ENCODE results near the gene SMAD2.

Gene SMAD2

DNA sequence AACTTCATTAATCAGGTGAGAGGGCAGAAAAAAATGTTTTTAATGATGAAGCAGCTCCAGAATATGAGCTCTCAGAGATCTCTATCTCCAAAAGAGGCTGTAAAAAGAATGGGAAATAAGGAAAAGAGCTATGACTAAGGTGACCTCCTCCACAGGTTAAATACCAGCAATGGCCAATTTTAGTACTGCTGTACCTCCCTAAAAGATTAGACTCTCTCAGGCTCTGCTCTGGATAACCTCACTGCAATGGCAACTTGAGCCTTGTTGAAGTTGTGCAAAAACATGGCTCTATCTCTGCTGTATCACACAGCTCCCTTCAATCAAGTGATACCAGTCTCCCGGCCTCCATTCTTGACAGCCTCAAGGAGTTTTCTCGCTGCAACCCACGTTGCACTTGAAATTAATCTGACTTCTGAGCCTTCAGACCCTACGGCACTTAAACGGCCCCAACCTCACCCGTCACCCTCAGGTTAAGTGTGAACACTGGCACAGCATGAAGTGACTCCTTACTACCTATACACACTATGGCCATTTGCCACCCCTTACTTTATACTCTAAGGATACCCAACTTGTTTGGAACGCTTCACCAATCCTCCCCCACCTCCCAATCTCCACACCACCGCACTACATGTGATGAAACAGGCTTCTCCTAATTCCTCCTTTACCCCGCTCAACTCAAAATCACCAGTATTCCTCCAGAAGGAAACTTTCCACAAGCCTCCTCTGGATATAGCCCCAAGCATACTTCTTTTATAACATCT, 36.3 kb downstream of the SMAD2 start:
- DNase-seq, result no peak

DNA sequence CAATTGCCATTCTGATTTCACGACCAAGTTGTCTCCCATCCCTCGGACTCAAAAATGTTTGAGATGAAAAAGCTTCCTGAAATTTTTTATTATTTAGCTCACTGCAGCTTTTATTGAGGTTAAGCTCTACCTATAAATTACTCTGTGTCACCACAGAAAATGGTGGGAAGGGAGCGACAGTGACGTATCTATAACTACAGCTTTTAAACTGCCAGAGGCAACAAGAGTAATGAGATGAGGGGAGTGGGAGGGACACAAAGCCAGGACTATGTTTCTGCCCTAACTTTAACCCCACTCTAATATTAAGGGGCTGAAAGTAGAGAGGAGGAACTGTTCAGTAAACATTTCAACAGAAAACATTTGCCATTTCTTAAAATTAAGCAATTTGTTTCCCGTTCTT, 37.4 kb downstream of the SMAD2 start:
- no peak for DNase-seq

DNA sequence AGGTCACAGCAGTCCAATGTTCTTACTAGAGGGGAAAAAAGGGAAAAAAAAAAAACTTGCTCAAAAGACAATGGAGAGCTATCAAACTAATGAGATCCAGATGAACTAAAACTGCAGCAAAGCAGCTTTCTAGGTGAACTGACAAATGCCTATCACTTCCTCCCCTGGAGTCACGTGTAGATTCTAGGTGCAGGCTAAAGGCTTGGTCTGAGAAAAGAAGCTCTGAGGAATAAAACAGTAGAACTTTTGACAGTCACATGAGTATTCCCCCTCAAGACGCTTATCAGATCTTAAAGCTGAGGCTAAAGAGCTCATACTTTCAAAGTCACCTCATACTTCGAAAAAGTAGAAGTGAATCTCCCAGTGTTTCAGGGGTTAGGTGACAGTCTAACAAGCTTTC, 42.3 kb downstream of the SMAD2 start:
- peak in 1 of 6 experiments; percentile 1 for DNase-seq

GRCh38 chr18:47887227-47887626, 43.2 kb downstream of the SMAD2 start:
- DNase-seq, result no peak

- DNase-seq, result no peak
Measured at GRCh38 chr18:47883771-47884413, 46.6 kb downstream of the SMAD2 start.

DNA sequence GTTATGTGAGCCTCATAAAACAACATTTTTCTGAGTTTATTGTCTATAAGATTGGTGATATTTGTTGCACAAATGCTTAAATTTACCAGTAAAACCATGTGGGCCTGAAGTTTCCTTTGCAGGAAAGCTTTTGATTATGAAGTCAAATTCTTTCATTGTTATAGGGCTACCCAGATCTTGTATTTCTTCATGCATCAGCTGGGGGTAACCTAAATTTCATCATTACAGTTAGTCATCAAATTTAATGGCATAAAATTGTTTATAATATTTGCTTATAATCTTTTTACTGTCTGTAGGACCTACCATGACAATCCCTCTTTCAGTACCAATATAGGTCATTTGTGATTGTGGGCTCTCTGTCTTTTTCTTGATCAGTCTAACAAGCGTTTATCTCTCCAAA, 47.8 kb downstream of the SMAD2 start:
- no peak for DNase-seq

GRCh38 chr18:47881752-47882455, 48.6 kb downstream of the SMAD2 start:
- DNase-seq, result no peak

- DNase-seq, result no peak
Measured at GRCh38 chr18:47881042-47881441, 49.4 kb downstream of the SMAD2 start.

DNA sequence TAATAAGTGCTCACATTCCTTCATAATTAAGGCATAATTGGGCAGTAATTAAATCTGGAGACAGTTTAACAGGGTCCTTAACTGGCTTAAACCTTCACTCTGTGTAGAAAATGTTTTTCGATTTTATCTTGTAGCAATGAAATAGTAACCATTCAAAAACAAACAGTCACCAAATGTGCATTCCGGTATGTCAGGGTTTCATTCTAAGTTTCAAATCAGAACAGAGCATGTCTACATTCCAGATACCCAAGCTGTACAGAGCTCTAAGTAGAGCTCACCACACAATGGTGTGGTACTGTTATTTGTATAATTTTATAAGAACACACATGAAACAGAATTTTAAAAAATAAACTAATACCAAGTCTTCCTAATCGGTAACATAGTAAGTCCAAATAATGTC, 52.6 kb downstream of the SMAD2 start:
- no peak for DNase-seq

DNA sequence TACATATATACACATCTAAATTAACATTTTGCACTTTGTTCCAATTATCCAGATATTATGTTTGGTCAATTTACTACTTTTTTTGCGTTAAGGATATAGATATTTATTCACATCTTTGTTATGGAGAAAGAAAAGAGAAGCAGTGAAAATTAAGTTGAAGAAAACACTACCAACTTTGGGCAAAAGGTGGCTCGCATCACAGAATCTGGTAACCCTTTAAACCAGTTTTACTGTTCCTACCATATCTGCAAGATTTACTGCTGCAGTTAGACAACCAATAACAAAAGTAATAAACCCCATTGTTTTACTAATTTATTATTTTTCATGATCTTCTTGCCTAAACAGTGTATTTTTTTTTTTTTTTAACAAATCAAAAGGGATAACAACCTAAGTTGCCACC, 53.6 kb downstream of the SMAD2 start:
- peak in 1 of 6 experiments; percentile 10 for DNase-seq

GRCh38 chr18:47873625-47874024, 56.8 kb downstream of the SMAD2 start:
- no peak for DNase-seq

- DNase-seq, result no peak
Measured at GRCh38 chr18:47872426-47872825, 58.0 kb downstream of the SMAD2 start.

DNA sequence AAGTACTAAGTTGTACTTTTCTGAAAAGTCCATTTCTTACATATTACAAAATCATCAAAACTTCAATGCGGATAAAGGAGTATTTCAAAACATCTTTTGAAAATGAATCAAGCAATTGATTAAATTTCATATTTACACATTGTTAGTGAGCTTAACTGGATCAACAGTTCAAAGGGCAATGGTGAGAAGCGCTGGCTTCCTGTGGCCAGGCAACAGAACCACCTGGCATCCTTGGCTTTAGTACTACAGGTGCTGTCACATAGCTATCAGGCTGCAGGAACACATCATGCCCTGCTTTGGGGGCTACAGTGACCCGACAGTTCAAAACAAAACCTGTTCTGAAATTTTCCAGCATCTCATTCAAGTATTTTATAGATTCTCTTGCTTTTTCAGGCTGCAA, 59.2 kb downstream of the SMAD2 start:
- DNase-seq, result no peak

DNA sequence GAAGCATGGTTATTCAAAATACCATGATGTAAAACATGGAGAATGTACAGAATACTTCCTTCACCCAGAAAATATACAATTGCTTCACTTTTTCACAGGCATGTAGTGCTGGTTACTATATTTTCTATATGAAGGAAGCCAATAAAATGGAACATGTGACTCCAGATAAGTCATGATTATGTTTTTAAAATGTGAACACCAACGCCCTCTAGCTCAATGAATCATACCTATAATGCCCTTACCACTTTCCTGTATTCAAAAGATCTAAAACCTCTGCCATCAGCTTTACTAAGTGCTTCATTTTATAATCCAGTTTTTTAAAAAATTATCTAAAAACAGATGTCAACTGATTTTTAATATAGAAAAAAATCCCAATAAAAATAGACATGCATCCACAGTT, 59.9 kb downstream of the SMAD2 start:
- DNase-seq, result no peak

- DNase-seq, result no peak
Measured at GRCh38 chr18:47868744-47869143, 61.7 kb downstream of the SMAD2 start.

GRCh38 chr18:47865183-47865582, 65.3 kb downstream of the SMAD2 start:
- DNase-seq, result no peak

DNA sequence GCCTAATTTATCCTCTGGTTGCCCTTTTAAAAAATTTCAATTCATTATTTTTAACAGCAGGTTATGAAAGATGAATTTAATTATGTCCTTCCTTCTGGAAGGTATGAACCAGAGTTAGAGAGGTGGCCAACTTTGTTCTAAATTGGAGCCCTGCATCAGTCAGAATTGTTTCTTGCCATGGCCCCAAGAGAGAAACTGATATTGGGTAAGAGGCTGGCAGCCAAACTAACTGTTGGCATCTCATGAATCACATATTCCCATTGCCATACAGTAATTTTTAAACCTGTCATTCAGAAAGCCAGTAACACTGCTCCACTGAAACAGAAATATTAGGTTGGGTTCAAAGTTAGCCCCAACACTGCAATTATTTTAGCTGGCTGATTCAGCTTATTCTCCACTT, 67.4 kb downstream of the SMAD2 start:
- no peak for DNase-seq

DNA sequence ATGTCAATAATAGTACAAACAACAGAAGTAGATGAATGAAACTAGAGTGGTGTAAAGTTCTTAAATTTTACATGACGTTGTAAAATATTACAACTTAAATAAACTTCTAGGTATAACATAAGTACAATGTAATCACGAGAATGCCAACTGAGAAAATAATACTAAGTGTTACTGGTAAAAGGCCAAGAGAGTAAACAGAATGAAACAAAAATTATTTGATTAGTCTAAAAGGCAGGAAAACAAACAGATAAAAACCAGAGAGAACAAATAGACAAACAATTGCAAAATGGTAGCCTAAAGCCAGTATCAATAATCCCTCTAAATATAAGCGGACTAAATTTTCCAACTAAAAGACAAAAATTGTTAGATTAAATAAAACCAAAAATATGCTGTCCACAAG, 71.9 kb downstream of the SMAD2 start:
- DNase-seq, result no peak

- DNase-seq, result no peak
Measured at GRCh38 chr18:47847635-47848034, 82.8 kb downstream of the SMAD2 start.

DNA sequence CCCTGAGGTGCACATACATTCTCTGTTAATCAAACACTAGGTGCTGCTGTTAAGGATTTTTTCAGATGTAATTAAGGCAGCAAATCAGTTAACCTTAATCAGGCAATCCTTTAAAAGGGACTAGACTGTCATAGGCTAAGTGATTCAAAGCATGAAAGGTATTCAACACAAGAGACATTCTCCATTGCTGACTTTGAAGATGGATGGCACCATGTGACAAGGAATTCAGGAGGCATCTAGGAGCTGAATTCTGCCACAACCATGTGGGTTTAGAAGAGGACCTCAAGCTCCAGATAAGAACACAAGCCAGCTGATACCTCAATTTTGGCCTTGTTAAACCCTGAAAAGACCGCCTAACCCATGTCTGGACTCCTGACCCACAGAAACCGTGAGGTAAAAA, 84.0 kb downstream of the SMAD2 start:
- DNase-seq, result no peak

DNA sequence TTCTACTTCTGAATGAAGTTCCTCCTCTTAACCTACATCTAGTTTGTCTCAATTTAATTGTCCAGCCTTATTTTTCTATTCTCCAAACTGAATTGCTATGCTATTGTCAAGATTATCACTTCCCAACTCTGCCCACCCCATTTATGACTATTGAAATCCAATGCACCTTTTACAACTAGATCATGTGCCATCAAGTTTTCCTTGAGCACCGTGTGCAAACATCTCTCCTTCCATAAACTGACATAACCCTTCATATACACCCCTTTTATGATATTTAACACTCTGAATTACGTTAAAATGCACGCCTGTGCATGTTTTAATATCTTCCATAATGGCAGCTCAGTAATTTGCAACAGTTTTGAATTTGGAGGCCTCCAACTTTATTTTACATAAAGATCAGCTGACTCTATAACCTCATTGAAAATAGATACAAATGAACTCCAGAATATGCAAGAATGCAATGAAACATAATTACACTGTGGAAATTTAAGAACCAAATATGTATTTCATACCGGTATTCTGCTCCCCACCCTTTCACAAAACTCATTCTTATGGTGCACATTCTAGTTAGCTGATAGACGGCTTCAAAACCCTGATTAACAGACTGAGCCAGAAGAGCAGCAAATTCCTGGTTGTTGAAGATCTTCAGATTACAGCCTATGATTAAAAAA, 85.5 kb downstream of the SMAD2 start:
- DNase-seq, result no peak

DNA sequence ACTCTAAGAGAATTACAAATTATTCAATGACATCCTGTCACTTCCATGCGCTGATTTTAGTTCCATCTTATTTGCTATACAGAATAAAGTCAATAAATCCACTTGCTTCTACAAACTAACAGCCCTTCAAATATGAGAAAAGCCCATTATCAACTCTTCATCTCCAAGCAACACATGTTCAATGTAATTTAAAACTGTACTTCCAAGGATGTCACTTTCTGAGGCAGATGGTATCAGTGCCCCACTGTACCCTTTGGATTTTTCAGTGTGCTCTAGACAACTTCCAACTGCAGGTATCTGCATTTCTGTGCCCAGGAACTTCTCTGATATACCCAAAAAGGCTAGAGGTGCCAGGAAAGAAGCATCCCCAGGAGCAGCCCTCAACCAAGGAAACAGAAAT, 87.6 kb downstream of the SMAD2 start:
- DNase-seq, result no peak

GRCh38 chr18:47838396-47838795, 92.1 kb downstream of the SMAD2 start:
- DNase-seq, result no peak

DNA sequence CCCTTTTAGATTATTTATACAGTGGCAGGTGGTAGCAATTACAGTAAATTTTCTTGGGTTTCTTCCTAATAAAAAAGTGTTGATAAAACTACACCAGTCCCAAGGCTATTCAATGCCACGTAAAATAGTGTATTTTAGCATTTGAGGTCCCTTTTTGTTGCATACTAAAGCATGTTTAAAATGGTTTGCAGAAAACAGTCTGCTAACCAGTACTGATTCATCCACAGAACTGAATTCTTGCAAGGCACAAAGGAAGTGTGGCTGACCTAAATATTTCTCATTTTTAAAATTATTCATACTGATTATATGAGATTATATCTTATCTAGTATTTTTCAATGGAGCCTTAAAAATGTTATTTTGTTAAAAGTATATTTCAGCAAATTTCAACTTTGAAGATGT, 98.1 kb downstream of the SMAD2 start:
- no peak for DNase-seq
